Effector CD4-positive, alpha-beta T cell (primary cell): Measurements from ENCODE around the gene SLC9A3.

Experiments
- DNase-seq: peaks from one replicate; pipeline ENCODE4 v3.0.0-alpha.2; 2020

Gene SLC9A3

GRCh38 chr5:472656-473550 is 51.3 kb downstream of the SLC9A3 start:
- peak; percentile 85 for DNase-seq

DNA sequence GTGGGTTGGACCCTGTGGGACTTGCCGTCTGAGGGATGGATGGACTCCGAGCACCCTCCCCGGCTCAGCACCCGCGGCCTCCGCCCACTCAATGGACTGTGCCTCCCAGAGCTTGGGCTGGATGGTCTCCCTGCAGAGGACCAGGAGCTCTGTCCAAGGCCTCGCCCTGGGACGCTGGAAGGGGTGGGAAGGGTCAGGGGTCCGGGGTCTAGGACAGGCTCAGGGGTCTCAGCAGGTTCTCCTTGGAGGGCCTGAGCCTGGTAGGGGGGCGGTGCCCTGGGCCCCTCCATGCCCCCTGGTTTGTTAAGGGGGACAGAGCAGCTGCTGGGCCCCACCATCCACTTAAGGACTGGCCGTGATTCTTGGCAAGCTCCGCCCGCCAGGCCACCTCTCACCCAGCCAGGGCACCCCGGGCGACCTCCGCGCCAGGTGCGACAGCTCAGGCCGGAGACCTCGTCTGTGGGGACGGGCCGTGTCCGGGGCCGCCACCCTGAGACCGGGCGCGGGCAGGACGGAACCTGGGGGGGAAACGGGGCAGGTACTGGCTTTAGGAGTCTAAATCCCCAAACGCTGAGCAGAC is 52.1 kb downstream of the SLC9A3 start:
- no peak for DNase-seq

- no peak for DNase-seq
Measured at GRCh38 chr5:471750-472058, 52.5 kb downstream of the SLC9A3 start.

- DNase-seq = no peak
Measured at GRCh38 chr5:470961-471749, 53.1 kb downstream of the SLC9A3 start.

DNA sequence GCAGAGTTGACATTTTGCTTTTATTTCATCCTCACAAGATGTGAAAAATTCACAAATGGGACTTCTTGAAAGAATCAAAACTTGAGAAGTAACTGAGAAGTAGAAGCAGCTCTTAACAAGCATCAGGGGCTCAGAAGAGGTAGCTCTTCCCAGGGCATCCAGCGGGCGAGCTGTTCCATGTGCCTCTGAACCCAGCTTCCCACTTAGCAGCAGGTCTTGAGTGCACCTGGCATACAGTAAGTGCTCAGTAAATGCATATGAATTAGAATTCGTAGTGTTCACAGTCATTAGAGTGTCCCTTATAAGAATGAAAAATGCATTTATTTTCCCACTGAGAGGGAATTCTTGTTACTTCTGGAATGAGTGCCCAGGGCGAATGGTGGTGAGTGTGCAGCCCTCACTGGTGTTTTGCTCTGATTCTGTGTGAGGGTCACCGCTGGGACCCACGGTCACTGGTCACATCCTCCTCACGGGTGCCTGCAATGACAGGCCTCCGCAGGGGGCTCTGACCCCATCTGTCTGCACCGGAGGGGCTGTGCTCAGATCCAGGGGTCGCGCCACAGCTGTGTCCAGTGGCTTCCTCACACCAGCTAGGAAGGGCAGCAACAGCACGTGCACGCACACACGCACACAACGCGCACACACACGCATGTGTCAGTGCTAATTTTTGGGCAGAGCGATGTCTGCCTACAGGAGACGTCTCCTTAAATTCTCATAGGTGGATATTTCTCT is 54.3 kb downstream of the SLC9A3 start:
- no peak for DNase-seq

DNA sequence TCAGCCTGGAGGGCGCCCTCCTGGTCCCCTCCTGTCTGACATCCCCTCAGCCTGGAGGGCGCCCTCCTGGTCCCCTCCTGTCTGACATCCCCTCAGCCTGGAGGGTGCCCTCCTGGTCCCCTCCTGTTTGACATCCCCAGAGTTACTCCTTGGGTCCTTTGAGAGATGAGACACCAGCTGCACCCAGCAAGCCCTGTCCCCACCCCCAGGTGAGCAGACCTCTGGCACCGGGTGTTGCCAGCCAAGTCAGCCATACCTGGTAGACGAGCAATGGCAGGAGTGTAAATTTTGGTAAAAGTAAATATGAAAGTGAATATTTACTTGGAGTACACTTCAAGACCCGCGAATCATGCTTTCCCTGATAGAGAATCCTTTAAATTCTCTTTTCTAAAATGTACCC is 55.8 kb downstream of the SLC9A3 start:
- DNase-seq = no peak

- DNase-seq = no peak
Measured at GRCh38 chr5:466661-467310, 57.5 kb downstream of the SLC9A3 start.

DNA sequence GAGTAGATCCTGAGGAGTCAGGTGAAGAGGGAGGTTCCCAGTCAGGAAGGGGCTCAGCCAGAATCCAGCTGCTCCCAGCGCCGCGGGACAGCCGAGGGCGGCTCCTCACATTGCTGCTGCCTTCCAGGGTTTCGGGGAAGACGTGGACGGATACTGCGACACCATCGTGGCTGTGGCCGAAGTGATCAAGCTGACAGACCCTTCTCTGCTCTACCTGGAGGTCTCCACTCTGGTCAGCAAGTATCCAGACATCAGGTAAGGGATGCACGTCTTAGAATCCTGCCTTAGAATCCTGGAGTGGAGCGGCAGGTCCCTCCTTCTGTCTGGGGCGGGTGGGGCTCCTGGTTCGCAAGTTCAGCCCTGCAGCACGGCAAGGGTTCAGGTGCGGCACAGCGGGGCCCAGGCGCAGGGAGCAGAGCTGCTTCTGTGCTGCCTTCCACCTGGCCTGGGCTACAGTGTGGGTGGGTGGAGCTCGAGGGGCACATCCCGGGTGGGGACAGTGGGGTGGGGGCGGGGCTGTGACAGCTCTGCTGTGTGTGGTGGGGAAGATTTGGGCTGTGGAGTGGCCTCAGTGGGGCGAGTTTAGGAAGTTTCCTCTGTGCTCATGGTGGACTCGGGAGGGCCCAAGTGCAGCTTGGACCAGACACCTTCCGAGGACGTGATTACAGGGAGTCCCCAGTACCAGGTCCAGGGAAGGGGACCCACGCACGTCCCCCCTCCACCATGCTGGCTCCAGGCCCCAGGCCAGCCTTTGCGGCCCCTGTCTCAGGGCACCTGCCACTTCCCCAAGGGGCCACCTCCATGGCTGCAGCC is 58.5 kb downstream of the SLC9A3 start:
- DNase-seq = no peak

DNA sequence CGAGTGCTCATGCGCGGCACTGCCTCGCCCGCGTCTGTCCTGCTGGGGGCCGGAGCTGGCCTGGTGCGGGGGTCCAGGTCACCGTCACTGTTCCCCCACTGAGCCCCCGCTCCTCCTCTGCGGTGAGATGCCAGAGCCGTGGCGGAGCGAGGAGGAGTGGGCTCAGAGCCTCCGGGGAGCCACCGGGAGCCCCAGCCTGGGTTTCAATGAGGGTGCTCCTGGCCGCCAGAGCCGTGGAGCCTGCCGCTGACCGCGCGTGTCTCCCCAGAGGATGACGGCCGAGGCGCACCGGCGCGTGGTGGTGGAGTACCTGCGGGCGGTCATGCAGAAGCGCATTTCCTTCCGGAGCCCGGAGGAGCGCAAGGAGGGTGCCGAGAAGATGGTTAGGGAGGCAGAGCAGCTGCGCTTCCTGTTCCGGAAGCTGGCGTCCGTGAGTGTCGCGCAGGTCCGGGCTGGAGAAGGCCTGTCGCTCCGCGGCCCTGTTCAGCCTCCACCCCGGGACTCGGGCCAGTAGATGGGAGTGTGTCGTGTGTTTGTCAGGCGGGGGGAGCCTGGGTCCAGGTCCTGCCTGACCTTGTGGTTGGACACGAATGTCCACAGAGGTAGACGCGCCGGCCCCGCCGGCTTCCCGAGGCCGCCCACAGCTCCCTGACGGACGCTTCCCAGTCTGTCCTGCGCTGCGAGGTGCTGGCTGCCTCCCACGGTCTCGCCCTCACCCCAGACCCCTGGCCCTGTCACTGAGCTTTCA is 59.2 kb downstream of the SLC9A3 start:
- DNase-seq = no peak

DNA sequence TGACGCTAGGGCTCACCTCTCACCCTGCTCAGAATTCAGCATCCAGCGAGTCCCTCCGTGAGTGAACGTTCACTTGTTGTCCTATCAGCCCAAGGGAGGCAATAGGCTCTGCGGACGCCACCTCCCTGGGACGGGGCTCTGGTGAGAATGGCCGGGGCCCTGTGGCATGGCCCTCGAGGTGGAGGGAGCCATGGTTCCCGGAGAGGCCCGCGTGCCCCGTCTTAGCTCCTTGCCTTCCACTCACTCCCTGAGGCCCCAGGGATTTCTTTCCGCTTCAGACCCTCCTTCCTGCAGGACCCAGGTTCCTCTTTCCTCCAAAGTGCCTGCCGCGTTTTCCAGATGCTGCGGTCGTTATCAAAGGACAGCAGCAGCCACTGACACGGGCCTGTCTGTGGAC is 59.8 kb downstream of the SLC9A3 start:
- DNase-seq = no peak

- DNase-seq = peak; percentile 69
Measured at GRCh38 chr5:463952-464351, 60.3 kb downstream of the SLC9A3 start.

DNA sequence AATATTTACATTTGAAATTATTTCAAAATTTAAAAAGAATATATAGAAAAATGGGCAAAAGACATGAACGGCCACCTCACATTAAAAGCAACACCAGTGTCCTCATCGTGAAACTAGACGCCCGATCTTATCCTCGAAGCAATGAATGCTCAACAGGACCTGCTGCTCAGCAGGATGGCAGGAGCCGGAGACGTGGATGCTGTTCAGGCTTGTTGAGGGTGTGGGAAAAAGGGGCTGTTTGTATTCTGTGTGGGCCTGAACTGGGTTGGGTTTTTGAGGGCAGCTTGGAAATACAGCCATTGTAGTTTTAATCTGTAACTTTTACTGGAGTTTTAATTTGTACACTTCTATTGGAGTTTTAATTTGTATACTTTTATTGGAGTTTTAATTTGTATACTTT is 60.9 kb downstream of the SLC9A3 start:
- no peak for DNase-seq

DNA sequence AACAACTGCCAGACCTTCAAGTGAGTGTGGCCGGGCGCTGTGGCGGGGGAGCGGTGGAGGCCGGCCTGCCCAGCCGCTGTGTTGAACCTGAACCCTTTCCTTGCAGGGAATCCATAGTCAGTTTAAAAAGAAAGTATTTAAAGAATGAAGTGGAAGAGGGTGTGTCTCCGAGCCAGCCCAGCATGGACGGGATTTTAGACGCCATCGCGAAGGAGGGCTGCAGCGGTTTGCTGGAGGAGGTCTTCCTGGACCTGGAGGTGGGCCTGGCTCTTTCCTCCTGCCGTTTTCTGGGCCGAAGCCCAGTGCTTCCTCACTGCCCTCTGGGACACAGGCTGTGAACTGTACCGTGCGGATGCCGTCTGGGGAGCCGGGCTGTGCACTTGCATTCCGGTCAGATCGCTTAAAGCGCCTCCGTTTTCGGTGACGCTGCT is 62.2 kb downstream of the SLC9A3 start:
- DNase-seq = no peak

- DNase-seq = no peak
Measured at GRCh38 chr5:460273-460625, 64.0 kb downstream of the SLC9A3 start.

GRCh38 chr5:459562-460272 is 64.5 kb downstream of the SLC9A3 start:
- DNase-seq = no peak

- no peak for DNase-seq
Measured at GRCh38 chr5:458547-459353, 65.5 kb downstream of the SLC9A3 start.

GRCh38 chr5:457195-457961 is 66.9 kb downstream of the SLC9A3 start:
- DNase-seq = no peak

DNA sequence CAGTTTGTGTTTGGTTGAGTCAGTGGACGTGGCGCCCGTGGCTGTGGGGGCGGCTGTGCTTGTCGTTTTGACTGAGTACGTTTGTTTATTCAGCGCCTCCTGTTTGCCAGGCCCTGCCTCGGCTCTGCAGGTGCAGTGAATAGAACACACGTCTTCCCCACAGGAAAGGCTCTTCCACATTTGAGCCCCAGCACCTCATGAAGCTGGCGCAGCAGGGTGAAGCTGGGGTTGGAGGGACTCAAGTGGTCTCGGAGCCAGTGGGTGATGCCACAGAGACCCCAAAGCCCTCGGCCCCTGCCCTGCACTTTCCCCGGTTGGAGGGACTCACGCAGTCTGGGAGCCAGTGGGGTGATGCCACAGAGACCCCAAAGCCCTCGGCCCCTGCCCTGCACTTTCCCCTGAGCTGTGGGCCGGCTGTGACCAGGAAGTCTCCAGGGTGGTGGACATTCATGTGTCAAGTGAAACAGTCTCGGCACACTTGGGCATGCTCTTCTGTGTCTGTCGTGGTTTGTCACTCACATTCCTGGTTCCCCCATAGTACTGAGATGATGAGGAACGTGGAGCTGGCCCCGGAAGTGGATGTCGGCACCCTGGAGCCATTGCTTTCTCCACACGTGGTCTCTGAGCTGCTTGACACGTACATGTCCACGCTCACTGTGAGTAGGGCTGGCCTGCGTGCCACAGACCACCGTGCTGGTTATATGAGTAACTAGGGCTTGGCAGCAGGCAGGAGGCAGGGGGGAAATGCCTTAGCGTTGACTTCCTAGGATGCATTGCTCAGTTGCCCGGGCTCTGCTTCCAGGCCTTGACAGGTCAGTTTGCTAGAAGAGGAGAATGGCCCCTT is 67.7 kb downstream of the SLC9A3 start:
- no peak for DNase-seq
